ENCODE data around the gene POU5F2. TPM values are rescaled to one million over a fixed set of nuclear protein-coding genes. Genes with fewer than 3 reads are reported as not detected.

The POU5F2 gene, protein sequence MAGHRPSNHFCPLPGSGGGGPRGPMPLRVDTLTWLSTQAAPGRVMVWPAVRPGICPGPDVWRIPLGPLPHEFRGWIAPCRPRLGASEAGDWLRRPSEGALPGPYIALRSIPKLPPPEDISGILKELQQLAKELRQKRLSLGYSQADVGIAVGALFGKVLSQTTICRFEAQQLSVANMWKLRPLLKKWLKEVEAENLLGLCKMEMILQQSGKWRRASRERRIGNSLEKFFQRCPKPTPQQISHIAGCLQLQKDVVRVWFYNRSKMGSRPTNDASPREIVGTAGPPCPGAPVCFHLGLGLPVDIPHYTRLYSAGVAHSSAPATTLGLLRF
- total RNA-seq (0.28 TPM), polyA plus RNA-seq (0.11 TPM)
- long read RNA-seq, donor 1 = 0 reads
- long read RNA-seq, donor 2 = 0 reads
- long read RNA-seq, donor 3 = 0 reads
- long read RNA-seq, donor 4 = 0 reads
- long read RNA-seq, donor 5 = 0 reads
- long read RNA-seq, donor 6, full-length matches to known transcripts = 1 of 1 reads
- long read RNA-seq, donor 6, partial matches to known transcripts = 0 of 1 reads
- long read RNA-seq, donor 6, other reads (novel, unspliced or antisense) = 0 of 1 reads
- long read RNA-seq, donor 7, full-length matches to known transcripts = 6 of 6 reads
- long read RNA-seq, donor 7, partial matches to known transcripts = 0 of 6 reads
- long read RNA-seq, donor 7, other reads (novel, unspliced or antisense) = 0 of 6 reads
- long read RNA-seq, donor 8, full-length matches to known transcripts = 2 of 2 reads
- long read RNA-seq, donor 8, partial matches to known transcripts = 0 of 2 reads
- long read RNA-seq, donor 8, other reads (novel, unspliced or antisense) = 0 of 2 reads
- long read RNA-seq, donor 9 = 0 reads
- long read RNA-seq, donor 10, full-length matches to known transcripts = 5 of 5 reads
- long read RNA-seq, donor 10, partial matches to known transcripts = 0 of 5 reads
- long read RNA-seq, donor 10, other reads (novel, unspliced or antisense) = 0 of 5 reads

DNA sequence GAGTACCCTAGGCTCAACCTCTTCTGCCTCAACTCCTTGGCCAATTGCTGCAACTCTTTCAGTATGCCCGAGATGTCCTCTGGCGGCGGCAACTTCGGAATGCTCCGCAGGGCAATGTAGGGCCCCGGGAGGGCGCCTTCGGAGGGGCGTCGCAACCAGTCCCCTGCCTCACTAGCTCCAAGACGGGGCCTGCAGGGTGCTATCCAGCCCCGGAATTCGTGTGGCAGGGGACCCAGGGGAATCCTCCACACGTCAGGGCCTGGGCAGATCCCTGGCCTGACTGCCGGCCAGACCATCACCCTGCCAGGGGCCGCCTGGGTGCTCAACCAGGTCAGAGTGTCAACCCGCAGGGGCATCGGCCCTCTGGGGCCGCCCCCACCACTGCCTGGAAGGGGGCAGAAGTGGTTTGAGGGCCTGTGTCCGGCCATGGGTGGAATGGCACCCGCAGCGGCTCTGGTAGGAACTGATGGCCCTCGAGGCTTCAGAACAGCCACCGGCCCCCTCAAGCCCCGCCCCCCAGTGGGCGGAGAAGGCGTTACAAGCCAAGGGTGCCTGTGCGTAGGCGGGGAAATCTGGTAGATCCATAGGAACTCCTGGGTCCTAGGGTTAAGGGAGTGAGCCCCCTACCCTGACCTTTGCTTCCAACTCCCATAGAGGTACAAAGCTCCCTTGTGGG is at the start of gene POU5F2:
Gene POU5F2, minus strand, starts transcription at position 465 of the 676 bp plus-strand sequence. Its CDS starts 37 bp downstream, at position 428.
- Histone ChIP-seq H3K4me1 (ENCODE audit: control insufficient read depth in 2 of 2, insufficient read depth in 2 of 2, low read length in 2 of 2) (no peaks in the 10 kb centered on the region), H3K27me3 (ENCODE audit: control insufficient read depth in 2 of 2, insufficient read depth in 1 of 2, low read length in 1 of 2) (no peaks in the 10 kb centered on the region), H3K36me3 (ENCODE audit: control insufficient read depth in 2 of 2, insufficient read depth in 2 of 2, low read length in 1 of 2) (no peaks in the 10 kb centered on the region), H3K9me3 (ENCODE audit: control insufficient read depth in 2 of 2, insufficient read depth in 1 of 2, low read length in 1 of 2) (no peaks in the 10 kb centered on the region), H3K27ac (ENCODE audit: low read depth in 1 of 2, low read length in 1 of 2) (no peak within 1 kb of the TSS), H3K4me3 (ENCODE audit: low read length in 2 of 2) (no peak within 1 kb of the TSS)
- no peak for DNase-seq (ENCODE audit: low read depth in 6 of 9, low spot score in 9 of 9)
- WGBS = 97% methylated on average over 29 of the region's 29 CpGs

DNA sequence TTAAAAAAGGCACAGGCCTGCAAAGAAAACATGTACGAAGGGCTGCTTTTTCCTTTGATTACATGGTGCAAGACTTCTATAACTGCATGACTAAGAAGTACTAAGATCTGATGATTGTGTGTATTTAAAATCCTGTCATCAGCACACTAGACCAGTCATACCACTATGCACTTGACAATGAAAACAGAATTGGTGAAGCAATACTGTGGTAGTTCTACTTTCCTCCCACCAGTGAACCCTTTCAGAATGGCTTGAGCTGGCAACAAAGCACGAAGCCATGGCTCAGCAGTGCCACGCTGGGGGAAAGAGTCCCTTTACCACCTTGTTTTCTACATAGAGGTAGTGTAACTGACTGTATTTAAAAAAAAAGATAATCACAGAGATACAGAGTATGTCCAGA is 49.0 kb upstream of the POU5F2 start:
- WGBS = 96% methylated on average over 3 of the region's 3 CpGs
- Histone ChIP-seq H3K9me3 (ENCODE audit: control insufficient read depth in 2 of 2, insufficient read depth in 1 of 2, low read length in 1 of 2) (no peaks in the 10 kb centered on the region), H3K4me1 (ENCODE audit: control insufficient read depth in 2 of 2, insufficient read depth in 2 of 2, low read length in 2 of 2) (no peaks in the 10 kb centered on the region), H3K4me3 (ENCODE audit: low read length in 2 of 2) (no peak overlapping the region), H3K27ac (ENCODE audit: low read depth in 1 of 2, low read length in 1 of 2) (no peak overlapping the region), H3K27me3 (ENCODE audit: control insufficient read depth in 2 of 2, insufficient read depth in 1 of 2, low read length in 1 of 2) (no peaks in the 10 kb centered on the region), H3K36me3 (ENCODE audit: control insufficient read depth in 2 of 2, insufficient read depth in 2 of 2, low read length in 1 of 2) (peaks cover 0 to 4% of the 10 kb centered on the region in 2 donors)
- DNase-seq (ENCODE audit: low read depth in 6 of 9, low spot score in 9 of 9) = no peak

- Histone ChIP-seq H3K36me3 (ENCODE audit: control insufficient read depth in 2 of 2, insufficient read depth in 2 of 2, low read length in 1 of 2) (no peaks in the 10 kb centered on the region), H3K4me1 (ENCODE audit: control insufficient read depth in 2 of 2, insufficient read depth in 2 of 2, low read length in 2 of 2) (no peaks in the 10 kb centered on the region), H3K9me3 (ENCODE audit: control insufficient read depth in 2 of 2, insufficient read depth in 1 of 2, low read length in 1 of 2) (no peaks in the 10 kb centered on the region), H3K4me3 (ENCODE audit: low read length in 2 of 2) (no peak overlapping the region), H3K27me3 (ENCODE audit: control insufficient read depth in 2 of 2, insufficient read depth in 1 of 2, low read length in 1 of 2) (no peaks in the 10 kb centered on the region), H3K27ac (ENCODE audit: low read depth in 1 of 2, low read length in 1 of 2) (no peak overlapping the region)
- no peak for DNase-seq (ENCODE audit: low read depth in 6 of 9, low spot score in 9 of 9)
- WGBS = 97% methylated on average over 5 of the region's 5 CpGs
Observed at GRCh38 chr5:93789173-93790067, 48.0 kb upstream of the POU5F2 start.

DNA sequence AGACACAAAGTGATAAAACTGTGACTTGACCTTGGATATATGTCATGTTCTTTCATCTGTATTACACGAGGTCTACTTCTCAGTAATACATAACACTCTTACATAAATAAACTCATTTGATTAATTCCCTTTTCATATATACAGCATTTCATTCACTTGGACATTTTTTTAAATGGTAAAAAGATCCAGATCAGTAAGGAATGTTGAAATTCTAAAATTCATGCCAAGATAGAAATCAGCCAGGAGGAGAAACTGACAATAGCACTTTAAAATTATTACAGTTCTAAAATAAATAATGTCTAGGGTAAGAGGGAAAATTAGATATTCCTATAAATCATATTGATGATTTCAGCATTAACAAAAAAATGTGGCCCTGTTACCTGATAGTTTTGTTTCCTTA is 46.2 kb upstream of the POU5F2 start:
- no peak overlapping the region for H3K27ac ChIP-seq (ENCODE audit: low read depth in 1 of 2, low read length in 1 of 2)
- H3K4me1 ChIP-seq (ENCODE audit: control insufficient read depth in 2 of 2, insufficient read depth in 2 of 2, low read length in 2 of 2) = no peaks in the 10 kb centered on the region
- no peak overlapping the region for H3K4me3 ChIP-seq (ENCODE audit: low read length in 2 of 2)
- no peaks in the 10 kb centered on the region for H3K9me3 ChIP-seq (ENCODE audit: control insufficient read depth in 2 of 2, insufficient read depth in 1 of 2, low read length in 1 of 2)
- no peak for DNase-seq (ENCODE audit: low read depth in 6 of 9, low spot score in 9 of 9)
- 97% methylated on average over 1 of the region's 1 CpG for WGBS
- H3K27me3 ChIP-seq (ENCODE audit: control insufficient read depth in 2 of 2, insufficient read depth in 1 of 2, low read length in 1 of 2) = no peaks in the 10 kb centered on the region
- peaks cover 0 to 3% of the 10 kb centered on the region in 2 donors for H3K36me3 ChIP-seq (ENCODE audit: control insufficient read depth in 2 of 2, insufficient read depth in 2 of 2, low read length in 1 of 2)

DNA sequence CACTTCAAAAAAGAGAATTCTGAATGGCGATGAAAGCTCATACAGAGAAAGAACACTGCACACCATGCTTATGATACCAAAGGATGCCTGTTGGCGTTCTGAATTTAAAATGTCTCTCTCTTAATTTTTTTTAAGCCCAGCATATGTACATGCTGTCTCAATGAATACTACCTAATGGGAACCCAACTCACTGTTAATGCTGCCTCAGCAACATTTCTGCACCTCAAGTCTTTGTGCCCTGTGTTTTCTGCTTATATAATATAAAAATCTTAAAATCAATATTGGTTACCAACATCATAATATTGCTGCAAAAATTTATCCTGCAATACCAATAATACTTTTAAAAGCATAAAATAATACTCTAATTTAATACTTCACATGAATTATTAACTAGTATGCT is 44.1 kb upstream of the POU5F2 start:
- Histone ChIP-seq H3K36me3 (ENCODE audit: control insufficient read depth in 2 of 2, insufficient read depth in 2 of 2, low read length in 1 of 2) (peaks cover 0 to 3% of the 10 kb centered on the region in 2 donors), H3K27me3 (ENCODE audit: control insufficient read depth in 2 of 2, insufficient read depth in 1 of 2, low read length in 1 of 2) (no peaks in the 10 kb centered on the region), H3K9me3 (ENCODE audit: control insufficient read depth in 2 of 2, insufficient read depth in 1 of 2, low read length in 1 of 2) (no peaks in the 10 kb centered on the region), H3K4me3 (ENCODE audit: low read length in 2 of 2) (no peak overlapping the region), H3K4me1 (ENCODE audit: control insufficient read depth in 2 of 2, insufficient read depth in 2 of 2, low read length in 2 of 2) (no peaks in the 10 kb centered on the region), H3K27ac (ENCODE audit: low read depth in 1 of 2, low read length in 1 of 2) (no peak overlapping the region)
- DNase-seq (ENCODE audit: low read depth in 6 of 9, low spot score in 9 of 9) = no peak
- 99% methylated on average over 2 of the region's 2 CpGs for WGBS

GRCh38 chr5:93782978-93783377 is 41.6 kb upstream of the POU5F2 start:
- Histone ChIP-seq H3K36me3 (ENCODE audit: control insufficient read depth in 2 of 2, insufficient read depth in 2 of 2, low read length in 1 of 2) (peaks cover 0 to 3% of the 10 kb centered on the region in 2 donors), H3K4me1 (ENCODE audit: control insufficient read depth in 2 of 2, insufficient read depth in 2 of 2, low read length in 2 of 2) (no peaks in the 10 kb centered on the region), H3K27me3 (ENCODE audit: control insufficient read depth in 2 of 2, insufficient read depth in 1 of 2, low read length in 1 of 2) (no peaks in the 10 kb centered on the region), H3K27ac (ENCODE audit: low read depth in 1 of 2, low read length in 1 of 2) (no peak overlapping the region), H3K4me3 (ENCODE audit: low read length in 2 of 2) (no peak overlapping the region), H3K9me3 (ENCODE audit: control insufficient read depth in 2 of 2, insufficient read depth in 1 of 2, low read length in 1 of 2) (no peaks in the 10 kb centered on the region)
- no peak for DNase-seq (ENCODE audit: low read depth in 6 of 9, low spot score in 9 of 9)
- WGBS = 96% methylated on average over 1 of the region's 1 CpG

DNA sequence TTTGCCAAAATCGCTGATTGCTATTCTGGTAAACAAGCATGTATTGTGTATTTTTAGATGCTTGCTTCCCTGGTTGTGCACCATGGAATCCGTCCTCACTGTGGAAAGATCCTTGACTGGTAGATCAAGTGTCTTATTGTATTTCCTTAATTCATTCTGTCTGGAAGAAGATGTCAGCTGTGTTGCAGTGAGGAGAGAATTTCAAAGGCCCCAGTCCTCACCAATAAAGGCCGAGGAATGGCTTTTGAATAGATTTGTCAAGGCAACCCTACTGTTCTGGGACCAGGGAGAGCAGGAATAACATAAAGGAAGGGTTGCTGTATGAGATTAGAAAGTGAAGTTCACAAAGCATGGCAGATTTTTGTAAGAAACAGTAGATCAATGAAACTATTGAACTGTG is 36.2 kb upstream of the POU5F2 start:
- 98% methylated on average over 3 of the region's 3 CpGs for WGBS
- Histone ChIP-seq H3K27me3 (ENCODE audit: control insufficient read depth in 2 of 2, insufficient read depth in 1 of 2, low read length in 1 of 2) (no peaks in the 10 kb centered on the region), H3K4me3 (ENCODE audit: low read length in 2 of 2) (no peak overlapping the region), H3K36me3 (ENCODE audit: control insufficient read depth in 2 of 2, insufficient read depth in 2 of 2, low read length in 1 of 2) (peaks cover under 1 to 3% of the 10 kb centered on the region in 2 donors), H3K4me1 (ENCODE audit: control insufficient read depth in 2 of 2, insufficient read depth in 2 of 2, low read length in 2 of 2) (no peaks in the 10 kb centered on the region), H3K9me3 (ENCODE audit: control insufficient read depth in 2 of 2, insufficient read depth in 1 of 2, low read length in 1 of 2) (no peaks in the 10 kb centered on the region), H3K27ac (ENCODE audit: low read depth in 1 of 2, low read length in 1 of 2) (no peak overlapping the region)
- no peak for DNase-seq (ENCODE audit: low read depth in 6 of 9, low spot score in 9 of 9)

DNA sequence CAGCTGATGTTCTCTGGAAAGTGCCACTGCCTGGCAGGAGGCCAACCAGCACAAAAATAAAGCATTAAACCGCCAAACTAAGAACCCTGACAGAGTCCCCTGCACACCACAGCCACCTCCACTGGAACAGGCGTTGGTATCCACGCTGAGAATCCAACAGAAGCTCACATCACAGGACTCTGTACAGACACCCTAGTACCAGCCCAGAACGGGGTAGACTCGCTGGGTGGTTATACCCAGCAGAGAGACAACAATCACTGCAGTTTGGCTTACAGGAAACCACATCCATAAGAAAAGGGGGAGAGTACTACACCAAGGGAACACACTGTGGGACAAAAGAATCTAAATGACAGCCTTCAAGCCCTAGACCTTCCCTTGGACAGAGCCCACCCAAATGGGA is 15.0 kb upstream of the POU5F2 start:
- 96% methylated on average over 5 of the region's 5 CpGs for WGBS
- Histone ChIP-seq H3K36me3 (ENCODE audit: control insufficient read depth in 2 of 2, insufficient read depth in 2 of 2, low read length in 1 of 2) (no peaks in the 10 kb centered on the region), H3K4me1 (ENCODE audit: control insufficient read depth in 2 of 2, insufficient read depth in 2 of 2, low read length in 2 of 2) (peaks cover 0 to 4% of the 10 kb centered on the region in 2 donors), H3K27me3 (ENCODE audit: control insufficient read depth in 2 of 2, insufficient read depth in 1 of 2, low read length in 1 of 2) (no peaks in the 10 kb centered on the region), H3K27ac (ENCODE audit: low read depth in 1 of 2, low read length in 1 of 2) (no peak overlapping the region), H3K4me3 (ENCODE audit: low read length in 2 of 2) (no peak overlapping the region), H3K9me3 (ENCODE audit: control insufficient read depth in 2 of 2, insufficient read depth in 1 of 2, low read length in 1 of 2) (peaks cover 0 to 6% of the 10 kb centered on the region in 2 donors)
- DNase-seq (ENCODE audit: low read depth in 6 of 9, low spot score in 9 of 9) = no peak
